Small intestine (tissue), 7 donors: ENCODE measurements around the gene SPEM1. TPM values are rescaled to one million over a fixed set of nuclear protein-coding genes. Genes with fewer than 3 reads are reported as not detected.

ENCODE experiments used
- DNase-seq, 2 donors: peaks; one replicate each; pipeline versions ENCODE4 v3.0.0 to v3.0.0-alpha.2; 2013
- FAIRE-seq: peaks from 2 replicates; lab custom pipeline; 2012; peaks lifted over from hg19 to GRCh38; lab: Jason Lieb, UNC
- H3K27ac ChIP-seq, 3 donors: one replicate each; pipeline ENCODE4 v1.5.1; 2013; ENCODE audit warnings: low read length in 2 of 3, mild to moderate bottlenecking in 2 of 3, control low read depth in 1 of 3, inconsistent platforms in 1 of 3, low read depth in 1 of 3, moderate library complexity in 1 of 3
- H3K27me3 ChIP-seq, 3 donors: one replicate each; pipeline ENCODE4 v1.6.1; 2013; ENCODE audit warnings: low read length in 3 of 3, inconsistent platforms in 1 of 3; ENCODE audit not compliant: control insufficient read depth in 3 of 3, insufficient read depth in 3 of 3
- H3K36me3 ChIP-seq, 3 donors: one replicate each; pipeline ENCODE4 v1.6.1; 2013; ENCODE audit warnings: low read length in 3 of 3, inconsistent platforms in 1 of 3, low read depth in 1 of 3, mild to moderate bottlenecking in 1 of 3, moderate library complexity in 1 of 3; ENCODE audit not compliant: control insufficient read depth in 3 of 3, insufficient read depth in 2 of 3
- H3K4me1 ChIP-seq, 3 donors: one replicate each; pipeline ENCODE4 v1.6.1; 2013; ENCODE audit warnings: low read length in 2 of 3, inconsistent platforms in 1 of 3, low read depth in 1 of 3, mild to moderate bottlenecking in 1 of 3, moderate library complexity in 1 of 3; ENCODE audit not compliant: control insufficient read depth in 3 of 3, insufficient read depth in 2 of 3
- H3K4me3 ChIP-seq, 3 donors: one replicate each; pipeline ENCODE4 v1.5.1; 2013; ENCODE audit warnings: low read length in 3 of 3, control low read depth in 1 of 3, inconsistent platforms in 1 of 3, low read depth in 1 of 3, mild to moderate bottlenecking in 1 of 3, moderate library complexity in 1 of 3
- H3K9me3 ChIP-seq, 2 donors: one replicate each; pipeline ENCODE4 v1.6.1; 2013; ENCODE audit warnings: low read depth in 1 of 2, low read length in 1 of 2; ENCODE audit not compliant: control insufficient read depth in 2 of 2, insufficient read depth in 1 of 2
- WGBS, 3 donors: extraction: QIAGEN DNeasy Blood & Tissue Kit; methylation state at CpG; one replicate each; pipeline ENCODE4 v1.1.7; 2013; 5-methylcytosine and 5-hydroxymethylcytosine counted together
- polyA plus RNA-seq, 4 donors: library from polyadenylated mRNA; stranded (reverse) in 3 of 4; unstranded in 1 of 4; fragments of 200-250 nt in 3 of 4; fragments of 120-200 nt in 1 of 4; gene quantifications; one replicate each; pipeline versions ENCODE4 v1.2.1 to v1.2.3, GENCODE V29; 2013
- donor health status: healthy with polysubstance abuse.
- donor health status: control.
- donor health status: control.
- donor health status: Bipolar disorder and iron deficiency.
- donor health status: healthy.

The SPEM1 gene
- polyA plus RNA-seq, 4 donors: not detected

DNA sequence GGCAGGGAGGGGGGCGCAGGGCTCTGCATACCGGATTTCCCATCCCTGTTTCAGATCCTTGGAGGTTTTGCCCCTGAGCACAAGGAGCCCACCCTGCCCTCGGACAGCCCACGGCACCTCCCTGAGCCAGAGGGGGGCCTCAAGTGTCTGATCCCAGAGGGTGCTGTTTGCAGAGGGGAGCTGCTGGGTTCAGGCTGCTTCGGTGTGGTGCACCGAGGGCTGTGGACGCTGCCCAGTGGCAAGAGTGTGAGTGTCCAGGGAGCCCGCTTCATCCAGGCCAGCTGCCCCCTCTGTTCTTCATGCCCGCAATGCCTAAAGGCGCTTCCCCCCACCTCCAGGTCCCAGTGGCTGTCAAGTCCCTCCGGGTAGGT, 36.8 kb upstream of the SPEM1 start:
- Histone ChIP-seq H3K27me3 (peaks cover 0 to 21% (median 2%) of the 10 kb centered on the region in 3 donors), H3K36me3 (peaks cover 0 to 39% (median 5%) of the 10 kb centered on the region in 3 donors), H3K27ac (no peak overlapping the region), H3K4me3 (peak overlapping the region in 2 of 3 donors; percentile 16 to 34), H3K4me1 (peaks cover 0 to 22% (median 0%) of the 10 kb centered on the region in 3 donors), H3K9me3 (peaks cover 0 to 2% of the 10 kb centered on the region in 2 donors)
- FAIRE-seq (no peak), DNase-seq (no peak)
- WGBS, 3 donors: 84 to 90% (median 90%) methylated on average over 10 to 11 of the region's 11 CpGs

DNA sequence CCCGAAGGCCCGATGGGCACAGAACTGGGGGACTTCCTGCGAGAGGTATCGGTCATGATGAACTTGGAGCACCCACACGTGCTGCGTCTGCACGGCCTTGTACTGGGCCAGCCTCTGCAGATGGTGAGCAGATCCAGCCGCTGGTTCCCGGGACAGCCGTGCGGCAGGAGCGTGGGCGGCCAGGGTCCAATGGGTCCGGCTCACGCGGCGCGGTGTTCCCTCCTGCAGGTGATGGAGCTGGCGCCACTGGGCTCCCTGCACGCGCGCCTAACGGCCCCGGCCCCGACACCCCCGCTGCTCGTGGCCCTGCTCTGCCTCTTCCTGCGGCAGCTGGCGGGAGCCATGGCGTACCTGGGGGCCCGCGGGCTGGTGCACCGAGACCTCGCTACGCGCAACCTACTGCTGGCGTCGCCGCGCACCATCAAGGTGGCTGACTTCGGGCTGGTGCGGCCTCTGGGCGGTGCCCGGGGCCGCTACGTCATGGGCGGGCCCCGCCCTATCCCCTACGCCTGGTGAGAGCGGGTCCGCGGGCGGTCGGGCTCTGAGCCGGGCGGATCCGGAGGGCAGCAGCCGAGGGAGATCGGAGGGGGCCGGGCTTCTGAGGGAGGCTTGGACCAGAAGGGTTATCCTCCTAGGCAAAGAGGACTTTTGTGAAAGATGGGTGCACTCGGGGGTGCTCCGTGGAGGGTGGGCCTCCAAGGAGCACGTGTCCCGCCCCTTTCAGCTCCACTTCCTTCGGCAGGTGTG, 36.2 kb upstream of the SPEM1 start:
- Histone ChIP-seq H3K36me3 (peaks cover 0 to 44% (median 7%) of the 10 kb centered on the region in 3 donors), H3K4me1 (peaks cover 0 to 22% (median 0%) of the 10 kb centered on the region in 3 donors), H3K27ac (peak overlapping the region in 1 of 3 donors; percentile 22), H3K9me3 (peaks cover 0 to 2% of the 10 kb centered on the region in 2 donors), H3K4me3 (peak overlapping the region in 2 of 3 donors; percentile 16 to 34), H3K27me3 (peaks cover 0 to 21% (median 2%) of the 10 kb centered on the region in 3 donors)
- FAIRE-seq (no peak), DNase-seq (peak; percentile 31 to 79)
- 27 to 87% (median 60%) methylated on average over 57 to 65 of the region's 65 CpGs for WGBS, 3 donors

- DNase-seq (no peak), FAIRE-seq (no peak)
- H3K4me1 ChIP-seq: peaks cover 0 to 22% (median 0%) of the 10 kb centered on the region in 3 donors
- peaks cover 0 to 21% (median under 1%) of the 10 kb centered on the region in 3 donors for H3K27me3 ChIP-seq
- H3K4me3 ChIP-seq: peak overlapping the region in 2 of 3 donors; percentile 16 to 34
- H3K9me3 ChIP-seq: peaks cover 0 to 2% of the 10 kb centered on the region in 2 donors
- 57 to 93% (median 72%) methylated on average over 22 to 23 of the region's 23 CpGs for WGBS, 3 donors
- H3K36me3 ChIP-seq: peaks cover 0 to 51% (median 10%) of the 10 kb centered on the region in 3 donors
- H3K27ac ChIP-seq: peak overlapping the region in 1 of 3 donors; percentile 22
Observed at GRCh38 chr17:7384489-7385081, 35.5 kb upstream of the SPEM1 start.

GRCh38 chr17:7388856-7389255, 31.3 kb upstream of the SPEM1 start:
- H3K4me3 ChIP-seq: no peak overlapping the region
- H3K27ac ChIP-seq: no peak overlapping the region
- peaks cover 0 to 6% (median 0%) of the 10 kb centered on the region in 3 donors for H3K27me3 ChIP-seq
- H3K4me1 ChIP-seq: peaks cover 0 to 10% (median 0%) of the 10 kb centered on the region in 3 donors
- no peaks in the 10 kb centered on the region for H3K9me3 ChIP-seq
- peaks cover 4 to 66% (median 10%) of the 10 kb centered on the region in 3 donors for H3K36me3 ChIP-seq
- DNase-seq (no peak), FAIRE-seq (no peak)
- 95 to 97% (median 95%) methylated on average over 9 to 10 of the region's 10 CpGs for WGBS, 3 donors

- peaks cover 4 to 62% (median 10%) of the 10 kb centered on the region in 3 donors for H3K36me3 ChIP-seq
- WGBS, 3 donors: 88 to 93% (median 88%) methylated on average over 19 of the region's 19 CpGs
- DNase-seq (no peak), FAIRE-seq (no peak)
- H3K4me1 ChIP-seq: peaks cover 0 to 15% (median 0%) of the 10 kb centered on the region in 3 donors
- no peaks in the 10 kb centered on the region for H3K9me3 ChIP-seq
- H3K27me3 ChIP-seq: peaks cover 0 to 6% (median 0%) of the 10 kb centered on the region in 3 donors
- H3K4me3 ChIP-seq: no peak overlapping the region
- H3K27ac ChIP-seq: no peak overlapping the region
Observed at GRCh38 chr17:7389924-7390910, 29.9 kb upstream of the SPEM1 start.

GRCh38 chr17:7391307-7391706, 28.8 kb upstream of the SPEM1 start:
- Histone ChIP-seq H3K36me3 (peaks cover 4 to 57% (median 10%) of the 10 kb centered on the region in 3 donors), H3K4me1 (peaks cover 0 to 15% (median 0%) of the 10 kb centered on the region in 3 donors), H3K4me3 (no peak overlapping the region), H3K27me3 (peaks cover 0 to 6% (median 0%) of the 10 kb centered on the region in 3 donors), H3K9me3 (no peaks in the 10 kb centered on the region), H3K27ac (no peak overlapping the region)
- DNase-seq: no peak
- no peak for FAIRE-seq
- WGBS, 3 donors: 43 to 64% (median 63%) methylated on average over 2 of the region's 2 CpGs

GRCh38 chr17:7392696-7393612, 27.2 kb upstream of the SPEM1 start:
- peaks cover 0 to 15% (median 0%) of the 10 kb centered on the region in 3 donors for H3K4me1 ChIP-seq
- H3K27me3 ChIP-seq: peaks cover 0 to 6% (median 0%) of the 10 kb centered on the region in 3 donors
- DNase-seq (peak in 1 of 2 donors; percentile 32), FAIRE-seq (no peak)
- 61 to 75% (median 63%) methylated on average over 20 to 42 of the region's 42 CpGs for WGBS, 3 donors
- no peak overlapping the region for H3K27ac ChIP-seq
- peak overlapping the region in 2 of 3 donors; percentile 64 to 83 for H3K4me3 ChIP-seq
- no peaks in the 10 kb centered on the region for H3K9me3 ChIP-seq
- peaks cover 4 to 40% (median 5%) of the 10 kb centered on the region in 3 donors for H3K36me3 ChIP-seq
